Left colon (tissue), 2 donors: Measurements from ENCODE around the gene FAM53B. TPM values are rescaled to one million over a fixed set of nuclear protein-coding genes. Genes with fewer than 3 reads are reported as not detected.
A peak's percentile ranks its signal among the peaks of the same experiment; 100 is the strongest.

Experiments used
- ATAC-seq: fragments of 200-7000 bp; cut with Tn5 transposase; one replicate; pipeline ENCODE4 v1.9.1; 2020; ENCODE audit warnings: mild to moderate bottlenecking, moderate library complexity
- DNase-seq, 2 donors: peaks; one replicate each; pipeline ENCODE4 v3.0.0-alpha.2; 2020
- intact Hi-C, 2 donors: fragments of 100-400 bp; cut with DNase I in 1 of 2; cut with micrococcal nuclease in 1 of 2; formaldehyde crosslinking; loops; one replicate each; pipeline versions ENCODE4 v1.11.2 to v1.14.0; 2022; cut with DNase I, micrococcal nuclease
- total RNA-seq, 2 donors: library from RNA; stranded (reverse); fragmentation: NEBNext Ultra II Directional; extraction: Animal tissue kit (Norgen Biotek cat#: 25700); gene quantifications; one replicate each; pipeline ENCODE4 v1.2.1, GENCODE V29; 2021
- donor health status: DM: no; HTN: no; CAD: no.
- donor health status: DM: yes; HTN: yes; CAD: no.

Gene FAM53B
- total RNA-seq, 2 donors from 2014 or later = 31.6 to 48.0 TPM

- peak in 1 of 2 donors; percentile 20 for DNase-seq
- intact Hi-C loops = no loop called here
- no peak for ATAC-seq
Measured at GRCh38 chr10:124601431-124602120, 142.6 kb downstream of the FAM53B start.

- ATAC-seq (no peak), DNase-seq (peak in 1 of 2 donors; percentile 7)
- intact Hi-C loops = no loop called here
Measured at GRCh38 chr10:124601016-124601415, 143.2 kb downstream of the FAM53B start.

- peak in 1 of 2 donors; percentile 5 for DNase-seq
- ATAC-seq = no peak
- intact Hi-C loops = no loop called here
Measured at GRCh38 chr10:124600051-124600880, 143.9 kb downstream of the FAM53B start.

GRCh38 chr10:124599588-124600050, 144.6 kb downstream of the FAM53B start:
- intact Hi-C loops = no loop called here
- no peak for ATAC-seq
- no peak for DNase-seq

- no peak for ATAC-seq
- intact Hi-C loops = no loop called here
- DNase-seq = no peak
Measured at GRCh38 chr10:124598773-124599587, 145.2 kb downstream of the FAM53B start.

- ATAC-seq (no peak), DNase-seq (no peak)
- intact Hi-C loops = no loop called here
Measured at GRCh38 chr10:124598196-124598595, 146.0 kb downstream of the FAM53B start.

GRCh38 chr10:124597846-124598165, 146.4 kb downstream of the FAM53B start:
- no peak for DNase-seq
- intact Hi-C loops = no loop called here
- no peak for ATAC-seq

- intact Hi-C loops = no loop called here
- peak; percentile 82 for ATAC-seq
- no peak for DNase-seq
Measured at GRCh38 chr10:124596962-124597845, 147.0 kb downstream of the FAM53B start.

GRCh38 chr10:124596116-124596785, 147.9 kb downstream of the FAM53B start:
- ATAC-seq = no peak
- no peak for DNase-seq
- intact Hi-C loops = no loop called here

- intact Hi-C loops = no loop called here
- no peak for DNase-seq
Measured at GRCh38 chr10:124595143-124595883, 148.9 kb downstream of the FAM53B start.

GRCh38 chr10:124594240-124594639, 149.9 kb downstream of the FAM53B start:
- no peak for ATAC-seq
- intact Hi-C loops = no loop called here
- no peak for DNase-seq

More at GRCh38 chr10:124595143-124595883, 148.9 kb downstream of the FAM53B start:
- no peak for ATAC-seq

- no peak for ATAC-seq
- intact Hi-C loops = no loop called here
- DNase-seq = no peak
Measured at GRCh38 chr10:124593431-124593985, 150.7 kb downstream of the FAM53B start.

GRCh38 chr10:124592736-124593430, 151.3 kb downstream of the FAM53B start:
- ATAC-seq (no peak), DNase-seq (no peak)
- intact Hi-C loops = no loop called here

- intact Hi-C loops = no loop called here
- ATAC-seq = no peak
- DNase-seq = no peak
Measured at GRCh38 chr10:124592101-124592500, 152.1 kb downstream of the FAM53B start.

- ATAC-seq (no peak), DNase-seq (no peak)
- intact Hi-C loops = no loop called here
Measured at GRCh38 chr10:124591123-124591495, 153.1 kb downstream of the FAM53B start.
